Lung (tissue), 12 donors: ENCODE data around the gene ZMYND15. TPM values are rescaled to one million over a fixed set of nuclear protein-coding genes. Genes with fewer than 3 reads are reported as not detected.

Experiments
- ATAC-seq: fragments of 200-7000 bp; cut with Tn5 transposase; one replicate; pipeline ENCODE4 v1.9.1; 2020; ENCODE audit warnings: moderate number of reproducible peaks; ENCODE audit not compliant: insufficient read depth, low FRiP score
- DNase-seq, 3 donors: peaks; one replicate each; pipeline ENCODE4 v3.0.0-alpha.2; 2013 to 2017
- H3K27ac ChIP-seq, 2 donors: one replicate each; pipeline ENCODE4 v1.5.1; 2013; ENCODE audit warnings: mild to moderate bottlenecking in 2 of 2, moderate library complexity in 2 of 2, control low read depth in 1 of 2, inconsistent platforms in 1 of 2, low read depth in 1 of 2, low read length in 1 of 2
- H3K27me3 ChIP-seq, 3 donors: one replicate each; pipeline ENCODE4 v1.5.1; 2013; ENCODE audit warnings: low read length in 2 of 3; ENCODE audit not compliant: control insufficient read depth in 3 of 3, insufficient read depth in 3 of 3
- H3K36me3 ChIP-seq, 4 donors: one replicate each; pipeline ENCODE4 v1.5.1; 2013; ENCODE audit warnings: low read length in 4 of 4, mild to moderate bottlenecking in 1 of 4, moderate library complexity in 1 of 4; ENCODE audit not compliant: control insufficient read depth in 4 of 4, insufficient read depth in 4 of 4
- H3K4me1 ChIP-seq, 5 donors: one replicate each; pipeline ENCODE4 v1.5.1; 2013; ENCODE audit warnings: low read length in 5 of 5, mild to moderate bottlenecking in 2 of 5, moderate library complexity in 1 of 5; ENCODE audit not compliant: control insufficient read depth in 5 of 5, insufficient read depth in 5 of 5
- H3K4me3 ChIP-seq: one replicate; pipeline ENCODE4 v1.5.1; 2013; ENCODE audit warnings: mild to moderate bottlenecking, control low read depth, moderate library complexity
- H3K9ac ChIP-seq, 2 donors: one replicate each; pipeline ENCODE4 v1.5.1; 2013; ENCODE audit warnings: low read length in 2 of 2, control low read depth in 1 of 2; ENCODE audit not compliant: insufficient read depth in 1 of 2
- H3K9me3 ChIP-seq, 4 donors: one replicate each; pipeline ENCODE4 v1.5.1; 2013; ENCODE audit warnings: low read length in 3 of 4, mild to moderate bottlenecking in 1 of 4, moderate library complexity in 1 of 4; ENCODE audit not compliant: control insufficient read depth in 4 of 4, insufficient read depth in 3 of 4
- CTCF ChIP-seq: IDR thresholded peaks from 2 replicates; pipeline ENCODE4 v1.5.1; 2012; ENCODE audit warnings: mild to moderate bottlenecking; ENCODE audit errors: control extremely low read depth, extremely low read depth
- WGBS, 2 donors: extraction: QIAGEN DNeasy Blood & Tissue Kit; methylation state at CpG; one replicate each; pipeline ENCODE4 v1.1.7; 2013; 5-methylcytosine and 5-hydroxymethylcytosine counted together
- polyA plus RNA-seq, 2 donors: library from polyadenylated mRNA; stranded (reverse); fragments of 200-250 nt; gene quantifications; one replicate each; pipeline ENCODE4 v1.2.1, GENCODE V29; 2013
- total RNA-seq, 2 donors: library from RNA; depleted of rRNA in 1 of 2; stranded (reverse); fragments of >200 nt in 1 of 2; gene quantifications; one replicate each; pipeline ENCODE4 v1.2.1, GENCODE V29; 2014 to 2021
- donor health status: control.
- donor health status: control.
- donor health status: Bipolar disorder and iron deficiency.
- donor health status: healthy.
- donor health status: DM: yes; HTN: yes; CAD: no.

The ZMYND15 gene
- total and polyA plus RNA-seq, 4 donors: 2.3 to 9.7 (median 7.8) TPM

- Histone ChIP-seq H3K27ac (no peak overlapping the region), H3K4me3 (no peak overlapping the region), H3K9ac (no peak overlapping the region), H3K9me3 (no peaks in the 10 kb centered on the region), H3K27me3 (peaks cover 0 to 37% (median 14%) of the 10 kb centered on the region in 3 donors), H3K4me1 (peaks cover 0 to 16% (median 2%) of the 10 kb centered on the region in 5 donors), H3K36me3 (no peaks in the 10 kb centered on the region)
- WGBS, 2 donors: 95 to 98% methylated on average over 8 of the region's 8 CpGs
- no peak for DNase-seq
- no peak for TF ChIP-seq CTCF
- ATAC-seq: no peak
Measured at GRCh38 chr17:4743216-4743615, 3.6 kb downstream of the ZMYND15 start.

- H3K9ac ChIP-seq: no peak overlapping the region
- H3K9me3 ChIP-seq: no peaks in the 10 kb centered on the region
- no peak for TF ChIP-seq CTCF
- DNase-seq: no peak
- no peaks in the 10 kb centered on the region for H3K36me3 ChIP-seq
- H3K27me3 ChIP-seq: peaks cover 0 to 32% (median 7%) of the 10 kb centered on the region in 3 donors
- H3K4me1 ChIP-seq: peaks cover 0 to 11% (median 0%) of the 10 kb centered on the region in 5 donors
- 90 to 92% methylated on average over 8 to 9 of the region's 9 CpGs for WGBS, 2 donors
- ATAC-seq: no peak
- H3K27ac ChIP-seq: no peak overlapping the region
- H3K4me3 ChIP-seq: no peak overlapping the region
Measured at GRCh38 chr17:4743898-4744297, 4.3 kb downstream of the ZMYND15 start.

GRCh38 chr17:4744999-4745969, 5.7 kb downstream of the ZMYND15 start:
- Histone ChIP-seq H3K4me3 (no peak overlapping the region), H3K9ac (no peak overlapping the region), H3K27ac (no peak overlapping the region), H3K4me1 (peaks cover 0 to 10% (median 0%) of the 10 kb centered on the region in 5 donors), H3K36me3 (no peaks in the 10 kb centered on the region), H3K9me3 (no peaks in the 10 kb centered on the region), H3K27me3 (peaks cover 0 to 27% (median 3%) of the 10 kb centered on the region in 3 donors)
- WGBS, 2 donors: 14 to 28% methylated on average over 51 of the region's 51 CpGs
- DNase-seq (peak; percentile 22 to 38 (median 32)), ATAC-seq (no peak)
- no peak for TF ChIP-seq CTCF
